HepG2 (cell line): ENCODE data around the gene EPS8L1. TPM values are rescaled to one million over a fixed set of nuclear protein-coding genes. Genes with fewer than 3 reads are reported as not detected.
A peak's percentile ranks its signal among the peaks of the same experiment; 100 is the strongest.

ENCODE experiments used
- CBFB ChIP-seq: sonication (generic); formaldehyde crosslinking; IDR thresholded peaks from 2 replicates; pipeline ENCODE4 v1.4.0; 2020; ENCODE audit warnings: missing genetic modification reagents
- CREB1 ChIP-seq, 2 experiments: fragments of 450-650 bp in 1 of 2; IDR thresholded peaks; 2 replicates each; pipeline ENCODE4 v1.6.1; 2016 to 2017; ENCODE audit warnings: control low read depth in 1 of 2, mild to moderate bottlenecking in 1 of 2, missing compliant biosample characterization in 1 of 2, missing genetic modification characterization in 1 of 2
- FOXO1 ChIP-seq: sonication (generic); formaldehyde crosslinking; IDR thresholded peaks from 2 replicates; pipeline ENCODE4 v1.4.0; 2020; ENCODE audit warnings: missing genetic modification reagents
- MEIS1 ChIP-seq: sonication (generic); formaldehyde crosslinking; IDR thresholded peaks from 2 replicates; pipeline ENCODE4 v1.9.0; 2021; ENCODE audit warnings: mild to moderate bottlenecking, missing genetic modification reagents, moderate library complexity, borderline replicate concordance
- PAF1 ChIP-seq: IDR thresholded peaks from 2 replicates; pipeline ENCODE4 v1.6.1; 2016; ENCODE audit warnings: missing genetic modification reagents, missing compliant biosample characterization
- PHF5A ChIP-seq: IDR thresholded peaks from one replicate; pipeline ENCODE4 v1.6.1; 2018; ENCODE audit warnings: low read depth, missing genetic modification reagents; ENCODE audit not compliant: unreplicated experiment
- RAD21 ChIP-seq: fragments of 450-650 bp; formaldehyde crosslinking; IDR thresholded peaks from 2 replicates; pipeline ENCODE4 v1.5.0; 2020; ENCODE audit warnings: mild to moderate bottlenecking
- SETDB1 ChIP-seq: sonication (generic); formaldehyde crosslinking; IDR thresholded peaks from 2 replicates; pipeline ENCODE4 v1.5.1; 2020; ENCODE audit warnings: missing genetic modification reagents, mild to moderate bottlenecking, borderline replicate concordance
- SNAPC2 ChIP-seq: sonication (generic); formaldehyde crosslinking; IDR thresholded peaks from 2 replicates; pipeline ENCODE4 v1.8.1; 2022; ENCODE audit warnings: mild to moderate bottlenecking, missing genetic modification reagents
- SRSF4 ChIP-seq: fragments of 200-400 bp; formaldehyde crosslinking; IDR thresholded peaks from one replicate; pipeline ENCODE4 v1.6.1; 2018; ENCODE audit warnings: mild to moderate bottlenecking, low read depth, low read length, moderate library complexity; ENCODE audit not compliant: poor library complexity, severe bottlenecking
- TCF7L2 ChIP-seq: IDR thresholded peaks from 2 replicates; pipeline ENCODE4 v1.6.1; 2011; ENCODE audit warnings: mild to moderate bottlenecking, low read depth, low read length, moderate library complexity
- ZNF136 ChIP-seq: sonication (generic); formaldehyde crosslinking; IDR thresholded peaks from 2 replicates; pipeline ENCODE4 v1.8.1; 2022; ENCODE audit warnings: low read depth, mild to moderate bottlenecking, moderate library complexity, missing genetic modification reagents
- ZNF232 ChIP-seq: sonication (generic); formaldehyde crosslinking; IDR thresholded peaks from 2 replicates; pipeline ENCODE4 v1.4.0; 2020; ENCODE audit warnings: missing genetic modification reagents, borderline replicate concordance
- polyA plus RNA-seq, 8 experiments: library from polyadenylated mRNA; depleted of rRNA in 3 of 8; stranded (reverse) in 7 of 8; unstranded in 1 of 8; fragments of >200 nt; fragmentation: Illumina TruSeq in 4 of 8; extraction: Trizol in 4 of 8; gene quantifications; 2 replicates each; pipeline versions ENCODE4 v1.2.1 to v1.2.3, GENCODE V29; 2011 to 2016; ENCODE audit warnings: low read depth in 4 of 8, missing spikeins in 1 of 8, mixed read lengths in 1 of 8; ENCODE audit not compliant: insufficient read depth in 1 of 8
- total RNA-seq, 5 experiments: library from RNA; depleted of rRNA; stranded (reverse); fragments of >200 nt; fragmentation: Illumina TruSeq; extraction: Trizol; gene quantifications; 2 replicates each; pipeline ENCODE4 v1.2.3, GENCODE V29; 2016; ENCODE audit warnings: low read depth in 1 of 5
- TF ChIP-seq, protein P1 (sequence below): sonication (generic); formaldehyde crosslinking; IDR thresholded peaks from 2 replicates; pipeline ENCODE4 v1.5.0; 2020; ENCODE audit warnings: mild to moderate bottlenecking, missing genetic modification reagents, borderline replicate concordance
- TF ChIP-seq, protein P2 (sequence below): fragments of 450-650 bp; IDR thresholded peaks from 2 replicates; pipeline ENCODE4 v1.6.1; 2016
- TF ChIP-seq, protein P3 (sequence below): sonication (generic); formaldehyde crosslinking; IDR thresholded peaks from 2 replicates; pipeline ENCODE4 v1.4.0; 2020; ENCODE audit warnings: mild to moderate bottlenecking, missing genetic modification reagents

Gene EPS8L1
- total and polyA plus RNA-seq, 2 of the 13 experiments (the other 11 are each of a cell fraction or from before 2014, with no cell fraction given): 3.0 to 6.3 TPM

DNA sequence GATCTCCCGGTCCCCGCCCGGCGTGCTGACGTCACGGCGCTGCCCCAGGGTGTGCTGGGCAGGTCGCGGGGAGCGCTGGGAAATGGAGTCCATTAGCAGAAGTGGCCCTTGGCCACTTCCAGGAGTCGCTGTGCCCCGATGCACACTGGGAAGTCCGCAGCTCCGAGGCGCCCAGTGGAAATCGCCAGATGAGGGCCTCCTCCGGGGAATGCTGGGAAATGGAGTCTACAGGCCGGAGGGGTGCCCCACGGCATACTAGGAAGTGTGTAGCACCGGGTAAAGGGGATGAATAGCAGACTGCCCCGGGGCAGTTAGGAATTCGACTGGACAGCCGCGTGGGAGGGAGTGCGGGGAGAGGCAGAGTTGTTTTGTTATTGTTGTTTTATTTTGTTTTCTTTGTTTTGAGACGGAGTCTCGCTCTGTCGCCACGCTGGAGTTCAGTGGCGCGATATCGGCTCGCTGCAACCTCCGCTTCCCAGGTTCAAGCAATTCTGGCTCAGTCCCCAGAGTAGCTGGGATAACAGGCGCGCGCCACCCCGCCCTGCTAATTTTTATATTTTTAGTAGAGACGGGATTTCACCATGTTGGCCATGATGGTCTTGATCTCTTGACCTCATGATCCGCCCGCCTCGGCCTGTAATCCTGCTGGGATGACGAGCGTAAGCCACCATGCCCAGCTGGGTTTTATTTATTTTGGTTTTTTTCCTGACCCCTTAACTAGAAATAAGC, 42.2 kb downstream of the EPS8L1 start (continued):
- TF ChIP-seq PHF5A (CRISPR knock-in tag): peak; percentile 64
- TF ChIP-seq ZNF232: no peak
- no peak for TF ChIP-seq SETDB1
- TF ChIP-seq CBFB: peak; percentile 58; the same call in 1 of the 2 replicates
- TF ChIP-seq MEIS1: no peak
- TF ChIP-seq FOXO1 (CRISPR knock-in tag): peak; percentile 8; the same call in 1 of the 2 replicates
- TF ChIP-seq PAF1 (CRISPR knock-in tag): no peak
- no peak for TF ChIP-seq RAD21
- TF ChIP-seq, protein P1, sequence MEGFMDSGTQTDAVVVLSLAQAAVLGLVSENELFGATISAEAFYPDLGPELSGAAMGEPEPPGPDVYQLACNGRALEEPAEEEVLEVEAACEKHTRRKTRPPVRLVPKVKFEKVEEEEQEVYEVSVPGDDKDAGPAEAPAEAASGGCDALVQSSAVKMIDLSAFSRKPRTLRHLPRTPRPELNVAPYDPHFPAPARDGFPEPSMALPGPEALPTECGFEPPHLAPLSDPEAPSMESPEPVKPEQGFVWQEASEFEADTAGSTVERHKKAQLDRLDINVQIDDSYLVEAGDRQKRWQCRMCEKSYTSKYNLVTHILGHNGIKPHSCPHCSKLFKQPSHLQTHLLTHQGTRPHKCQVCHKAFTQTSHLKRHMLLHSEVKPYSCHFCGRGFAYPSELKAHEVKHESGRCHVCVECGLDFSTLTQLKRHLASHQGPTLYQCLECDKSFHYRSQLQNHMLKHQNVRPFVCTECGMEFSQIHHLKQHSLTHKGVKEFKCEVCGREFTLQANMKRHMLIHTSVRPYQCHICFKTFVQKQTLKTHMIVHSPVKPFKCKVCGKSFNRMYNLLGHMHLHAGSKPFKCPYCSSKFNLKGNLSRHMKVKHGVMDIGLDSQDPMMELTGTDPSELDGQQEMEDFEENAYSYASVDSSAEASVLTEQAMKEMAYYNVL (CRISPR knock-in tag): no peak
- no peak for TF ChIP-seq SNAPC2 (CRISPR knock-in tag)
- no peak for TF ChIP-seq TCF7L2
- TF ChIP-seq, protein P2, sequence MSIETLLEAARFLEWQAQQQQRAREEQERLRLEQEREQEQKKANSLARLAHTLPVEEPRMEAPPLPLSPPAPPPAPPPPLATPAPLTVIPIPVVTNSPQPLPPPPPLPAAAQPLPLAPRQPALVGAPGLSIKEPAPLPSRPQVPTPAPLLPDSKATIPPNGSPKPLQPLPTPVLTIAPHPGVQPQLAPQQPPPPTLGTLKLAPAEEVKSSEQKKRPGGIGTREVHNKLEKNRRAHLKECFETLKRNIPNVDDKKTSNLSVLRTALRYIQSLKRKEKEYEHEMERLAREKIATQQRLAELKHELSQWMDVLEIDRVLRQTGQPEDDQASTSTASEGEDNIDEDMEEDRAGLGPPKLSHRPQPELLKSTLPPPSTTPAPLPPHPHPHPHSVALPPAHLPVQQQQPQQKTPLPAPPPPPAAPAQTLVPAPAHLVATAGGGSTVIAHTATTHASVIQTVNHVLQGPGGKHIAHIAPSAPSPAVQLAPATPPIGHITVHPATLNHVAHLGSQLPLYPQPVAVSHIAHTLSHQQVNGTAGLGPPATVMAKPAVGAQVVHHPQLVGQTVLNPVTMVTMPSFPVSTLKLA: no peak
- no peak for TF ChIP-seq SRSF4
- no peak for TF ChIP-seq ZNF136
- TF ChIP-seq CREB1 (IDR thresholded peaks at IDR 0.05): peak; percentile 98
- TF ChIP-seq CREB1 (CRISPR knock-in tag; IDR thresholded peaks at IDR 0.05): peak; percentile 96
- TF ChIP-seq, protein P3, sequence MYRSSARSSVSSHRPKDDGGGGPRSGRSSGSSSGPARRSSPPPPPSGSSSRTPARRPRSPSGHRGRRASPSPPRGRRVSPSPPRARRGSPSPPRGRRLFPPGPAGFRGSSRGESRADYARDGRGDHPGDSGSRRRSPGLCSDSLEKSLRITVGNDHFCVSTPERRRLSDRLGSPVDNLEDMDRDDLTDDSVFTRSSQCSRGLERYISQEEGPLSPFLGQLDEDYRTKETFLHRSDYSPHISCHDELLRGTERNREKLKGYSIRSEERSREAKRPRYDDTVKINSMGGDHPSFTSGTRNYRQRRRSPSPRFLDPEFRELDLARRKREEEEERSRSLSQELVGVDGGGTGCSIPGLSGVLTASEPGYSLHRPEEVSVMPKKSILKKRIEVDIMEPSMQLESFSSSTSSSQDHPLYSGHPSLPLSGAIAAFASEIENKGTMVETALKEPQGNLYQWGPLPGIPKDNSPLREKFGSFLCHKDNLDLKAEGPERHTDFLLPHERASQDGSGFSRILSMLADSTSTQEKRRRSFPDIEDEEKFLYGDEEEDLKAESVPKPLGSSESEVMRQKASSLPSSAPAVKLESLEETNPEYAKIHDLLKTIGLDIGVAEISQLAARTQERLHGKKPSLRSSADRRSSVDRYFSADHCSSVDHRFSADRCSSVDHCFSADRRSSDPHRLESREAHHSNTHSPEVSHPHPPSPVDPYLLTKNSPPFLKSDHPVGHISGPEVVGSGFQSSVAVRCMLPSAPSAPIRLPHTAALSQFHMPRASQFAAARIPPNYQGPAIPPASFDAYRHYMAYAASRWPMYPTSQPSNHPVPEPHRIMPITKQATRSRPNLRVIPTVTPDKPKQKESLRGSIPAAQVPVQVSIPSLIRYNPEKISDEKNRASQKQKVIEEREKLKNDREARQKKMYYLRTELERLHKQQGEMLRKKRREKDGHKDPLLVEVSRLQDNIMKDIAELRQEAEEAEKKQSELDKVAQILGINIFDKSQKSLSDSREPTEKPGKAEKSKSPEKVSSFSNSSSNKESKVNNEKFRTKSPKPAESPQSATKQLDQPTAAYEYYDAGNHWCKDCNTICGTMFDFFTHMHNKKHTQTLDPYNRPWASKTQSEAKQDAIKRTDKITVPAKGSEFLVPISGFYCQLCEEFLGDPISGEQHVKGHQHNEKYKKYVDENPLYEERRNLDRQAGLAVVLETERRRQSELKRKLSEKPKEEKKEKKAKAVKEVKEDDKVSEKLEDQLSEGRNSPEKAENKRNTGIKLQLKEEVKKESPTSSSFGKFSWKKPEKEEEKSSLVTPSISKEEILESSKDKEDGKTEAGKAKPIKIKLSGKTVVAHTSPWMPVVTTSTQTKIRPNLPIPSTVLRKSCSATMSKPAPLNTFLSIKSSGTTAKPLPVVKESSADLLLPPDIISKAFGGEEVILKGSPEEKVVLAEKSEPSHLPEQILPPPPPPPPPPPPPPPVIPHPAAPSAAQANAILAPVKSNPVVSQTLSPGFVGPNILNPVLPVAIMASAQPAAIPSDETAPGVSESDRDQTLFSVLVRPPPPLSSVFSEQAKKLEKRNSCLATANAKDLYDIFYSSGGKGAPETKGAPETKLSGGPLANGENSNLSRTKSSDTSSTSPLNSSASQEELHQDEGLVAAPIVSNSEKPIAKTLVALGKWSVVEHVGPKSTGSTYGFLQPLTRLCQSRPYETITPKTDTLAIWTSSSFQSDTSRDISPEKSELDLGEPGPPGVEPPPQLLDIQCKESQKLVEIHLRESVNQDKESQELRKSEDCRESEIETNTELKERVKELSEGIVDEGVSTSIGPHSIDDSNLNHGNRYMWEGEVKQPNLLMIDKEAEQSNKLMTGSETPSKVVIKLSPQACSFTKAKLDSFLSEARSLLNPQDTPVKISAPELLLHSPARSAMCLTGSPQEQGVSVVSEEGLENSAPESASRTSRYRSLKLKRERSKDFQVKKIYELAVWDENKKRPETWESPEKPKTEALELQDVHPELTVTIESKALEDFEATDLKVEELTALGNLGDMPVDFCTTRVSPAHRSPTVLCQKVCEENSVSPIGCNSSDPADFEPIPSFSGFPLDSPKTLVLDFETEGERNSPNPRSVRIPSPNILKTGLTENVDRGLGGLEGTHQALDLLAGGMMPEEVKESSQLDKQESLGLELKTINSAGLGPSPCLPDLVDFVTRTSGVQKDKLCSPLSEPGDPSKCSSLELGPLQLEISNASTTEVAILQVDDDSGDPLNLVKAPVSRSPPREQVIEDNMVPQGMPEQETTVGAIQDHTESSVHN (CRISPR knock-in tag): no peak
